ENCODE results near the gene DPCD. TPM values are rescaled to one million over a fixed set of nuclear protein-coding genes. Genes with fewer than 3 reads are reported as not detected.

DPCD gene
- total and polyA plus RNA-seq, 9 donors = 12.9 to 48.3 (median 19.8) TPM

DNA sequence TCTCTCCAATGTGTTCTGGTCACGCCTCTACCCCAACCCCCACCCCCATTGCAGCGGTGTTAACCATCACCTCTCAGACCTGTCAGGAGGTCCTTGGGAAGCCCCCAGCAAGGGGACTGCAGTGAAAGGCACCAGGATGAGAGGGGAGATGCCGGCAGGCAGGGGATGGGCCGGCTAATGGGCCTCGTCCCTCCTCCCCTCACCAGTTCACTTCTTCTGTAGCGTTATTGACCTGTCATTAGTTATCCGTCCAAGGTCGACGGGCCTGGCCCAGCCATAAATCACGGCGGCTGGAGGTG, 18.8 kb upstream of the DPCD start:
- DNase-seq = no peak
- no peak overlapping the region for H3K27ac ChIP-seq
- H3K36me3 ChIP-seq = no peaks in the 10 kb centered on the region
- peaks cover 6% of the 10 kb centered on the region for H3K4me1 ChIP-seq (ENCODE audit: insufficient read depth)
- no peak overlapping the region for H3K4me3 ChIP-seq
- intact Hi-C loops (cut with DNase I) = loop anchor here in 2 of 4 donors (2.0 to 10.0 kb wide), 2 partner anchors 294 to 354 kb away; no protein-coding TSS in a partner anchor
- peaks cover 3% of the 10 kb centered on the region for H3K27me3 ChIP-seq
- no peaks in the 10 kb centered on the region for H3K9me3 ChIP-seq
- WGBS, 3 donors = 4 to 6% (median 4%) methylated on average over 11 of the region's 11 CpGs
- TF ChIP-seq EP300 (IDR thresholded peaks at IDR 0.05) (no peak), POLR2A (IDR thresholded peaks at IDR 0.05) (no peak)
- TF ChIP-seq, protein P1, sequence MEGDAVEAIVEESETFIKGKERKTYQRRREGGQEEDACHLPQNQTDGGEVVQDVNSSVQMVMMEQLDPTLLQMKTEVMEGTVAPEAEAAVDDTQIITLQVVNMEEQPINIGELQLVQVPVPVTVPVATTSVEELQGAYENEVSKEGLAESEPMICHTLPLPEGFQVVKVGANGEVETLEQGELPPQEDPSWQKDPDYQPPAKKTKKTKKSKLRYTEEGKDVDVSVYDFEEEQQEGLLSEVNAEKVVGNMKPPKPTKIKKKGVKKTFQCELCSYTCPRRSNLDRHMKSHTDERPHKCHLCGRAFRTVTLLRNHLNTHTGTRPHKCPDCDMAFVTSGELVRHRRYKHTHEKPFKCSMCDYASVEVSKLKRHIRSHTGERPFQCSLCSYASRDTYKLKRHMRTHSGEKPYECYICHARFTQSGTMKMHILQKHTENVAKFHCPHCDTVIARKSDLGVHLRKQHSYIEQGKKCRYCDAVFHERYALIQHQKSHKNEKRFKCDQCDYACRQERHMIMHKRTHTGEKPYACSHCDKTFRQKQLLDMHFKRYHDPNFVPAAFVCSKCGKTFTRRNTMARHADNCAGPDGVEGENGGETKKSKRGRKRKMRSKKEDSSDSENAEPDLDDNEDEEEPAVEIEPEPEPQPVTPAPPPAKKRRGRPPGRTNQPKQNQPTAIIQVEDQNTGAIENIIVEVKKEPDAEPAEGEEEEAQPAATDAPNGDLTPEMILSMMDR (IDR thresholded peaks at IDR 0.05) = no peak

DNA sequence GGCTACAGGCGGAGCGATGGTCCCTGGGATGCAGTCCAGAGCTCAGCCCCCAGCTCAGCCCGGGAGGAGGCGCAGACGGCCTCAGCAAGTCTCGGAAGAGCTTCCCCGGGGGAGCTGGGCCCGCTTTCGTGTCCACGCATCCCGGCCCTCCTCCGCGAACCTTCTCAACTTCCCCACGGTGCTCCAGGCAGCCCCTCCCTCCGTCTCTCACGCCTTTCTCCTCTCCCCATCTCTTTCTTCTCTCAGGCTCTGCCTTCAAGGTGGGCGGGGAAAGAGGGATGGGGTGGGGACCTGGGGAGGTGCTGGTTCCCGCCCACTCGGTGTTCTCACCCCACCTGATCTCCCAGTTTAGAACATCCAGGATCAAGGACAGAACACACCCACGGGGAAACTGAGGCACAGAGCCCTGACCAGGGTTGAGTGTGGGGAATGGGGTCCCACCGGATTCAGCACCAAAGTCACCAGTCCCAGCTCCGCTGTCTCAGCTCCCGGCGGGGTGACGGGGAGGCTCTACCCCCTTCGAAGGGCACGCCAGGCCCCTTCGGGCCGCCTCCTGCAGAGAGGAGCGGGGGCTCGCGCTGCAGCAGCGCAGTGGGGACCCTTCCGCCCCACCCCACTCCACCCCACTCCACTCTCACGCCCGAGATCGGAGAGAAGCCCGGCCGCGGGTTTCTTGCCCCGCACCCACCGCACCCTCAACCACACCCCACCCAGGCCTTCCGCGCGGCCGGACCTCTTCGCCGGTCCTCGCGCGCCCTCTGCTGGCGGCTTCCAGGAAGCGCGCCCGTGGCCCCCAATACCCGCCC, 18.3 kb upstream of the DPCD start:
- WGBS, 3 donors = 0 to 1% (median 1%) methylated on average over 49 to 56 of the region's 56 CpGs
- Histone ChIP-seq H3K27ac (no peak overlapping the region), H3K9me3 (no peaks in the 10 kb centered on the region), H3K36me3 (no peaks in the 10 kb centered on the region), H3K4me1 (ENCODE audit: insufficient read depth) (peaks cover 6% of the 10 kb centered on the region), H3K27me3 (peaks cover 3% of the 10 kb centered on the region), H3K4me3 (peak overlapping the region; percentile 35)
- peak; percentile 70 to 85 (median 80) for DNase-seq
- intact Hi-C loops (cut with DNase I) = loop anchor here (1.0 to 10.0 kb wide), 3 partner anchors 295 to 358 kb away; no protein-coding TSS in a partner anchor
- no peak for TF ChIP-seq EP300 (IDR thresholded peaks at IDR 0.05)
- TF ChIP-seq, protein P1 (IDR thresholded peaks at IDR 0.05) = peak; percentile 60 to 92 (median 70)
- no peak for TF ChIP-seq POLR2A (IDR thresholded peaks at IDR 0.05)

DNA sequence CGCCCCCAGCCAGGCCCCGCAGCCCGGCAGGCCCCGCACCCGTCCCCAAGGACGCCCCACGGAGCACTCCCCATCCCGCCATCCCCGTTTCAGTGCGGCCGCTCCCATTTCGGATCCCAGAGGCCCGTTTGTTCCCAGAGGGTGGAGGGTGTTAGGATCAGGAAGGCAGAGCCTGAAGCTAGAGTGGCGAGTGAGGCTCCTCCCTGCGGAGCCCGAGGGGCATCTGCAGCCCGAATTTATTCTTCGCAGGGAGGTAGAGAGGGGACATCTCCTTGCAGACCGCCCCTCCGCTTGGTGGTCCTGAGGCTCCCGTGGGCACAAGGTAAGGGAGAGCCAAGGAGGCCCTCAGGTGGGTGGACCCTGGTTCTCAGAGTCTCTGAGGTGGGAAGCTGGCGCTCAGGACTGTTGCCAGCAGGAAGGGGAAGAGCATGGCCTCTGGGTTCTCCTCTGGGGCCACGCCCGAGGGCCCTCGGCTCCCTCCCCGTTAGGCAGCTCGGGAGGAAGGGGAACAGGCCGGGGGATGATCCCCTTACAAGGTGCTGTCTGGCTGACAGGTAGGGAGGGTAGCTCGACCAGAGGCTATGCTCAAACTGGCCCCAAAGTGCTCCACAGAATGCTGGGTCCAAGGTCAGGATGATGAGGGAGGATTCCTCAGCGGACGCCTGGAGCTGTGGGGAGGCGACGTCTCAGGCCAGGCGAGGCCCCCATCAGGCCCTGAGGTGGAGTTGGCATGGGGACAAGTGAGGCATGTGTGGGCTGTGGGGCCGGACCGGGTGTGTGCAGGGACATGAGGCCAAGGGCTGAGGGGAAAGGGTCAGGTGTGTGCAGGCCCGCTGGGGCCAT, 17.5 kb upstream of the DPCD start:
- Histone ChIP-seq H3K36me3 (no peaks in the 10 kb centered on the region), H3K9me3 (no peaks in the 10 kb centered on the region), H3K27ac (no peak overlapping the region), H3K27me3 (peaks cover 3% of the 10 kb centered on the region), H3K4me1 (ENCODE audit: insufficient read depth) (peaks cover 6% of the 10 kb centered on the region), H3K4me3 (peak overlapping the region; percentile 35)
- TF ChIP-seq EP300 (IDR thresholded peaks at IDR 0.05) = no peak
- TF ChIP-seq, protein P1 (IDR thresholded peaks at IDR 0.05) = no peak
- TF ChIP-seq POLR2A (IDR thresholded peaks at IDR 0.05) = no peak
- peak in 2 of 5 donors; percentile 15 to 40 for DNase-seq
- intact Hi-C loops (cut with DNase I) = loop anchor here in 3 of 4 donors (1.0 to 2.0 kb wide), 2 partner anchors 356 to 358 kb away; no protein-coding TSS in a partner anchor
- 2 to 3% (median 3%) methylated on average over 25 to 37 of the region's 37 CpGs for WGBS, 3 donors

DNA sequence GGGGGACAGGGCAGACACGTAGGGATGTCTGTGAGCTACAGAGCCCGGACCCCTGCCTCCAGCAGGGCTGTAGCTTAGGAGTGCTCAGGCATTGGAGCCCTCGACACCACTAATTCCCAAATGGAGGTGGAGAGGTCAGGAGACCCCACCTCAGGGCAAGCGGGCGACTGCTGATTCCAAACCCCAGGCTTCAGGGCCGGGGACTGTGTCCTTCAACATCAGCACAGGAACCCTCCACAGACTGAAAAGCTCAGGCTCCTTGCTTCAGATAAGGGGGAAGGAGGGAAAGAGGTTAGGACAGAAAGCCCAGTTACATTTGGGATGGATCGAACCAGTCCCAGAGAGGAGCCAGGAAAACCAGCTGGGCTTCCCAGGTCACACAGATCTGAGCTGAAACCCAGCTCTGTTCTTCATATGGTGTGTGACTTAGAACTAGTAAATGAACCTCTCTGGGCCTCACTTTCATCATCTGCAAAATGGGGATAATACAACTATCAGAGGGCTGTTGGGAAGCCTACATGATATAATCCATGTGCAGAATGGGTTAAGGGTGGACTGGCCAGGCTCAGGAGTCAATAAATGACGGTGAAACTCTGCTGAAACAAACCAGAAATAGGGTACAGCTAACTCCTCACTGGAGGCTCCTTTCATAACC, 16.7 kb upstream of the DPCD start:
- no peaks in the 10 kb centered on the region for H3K36me3 ChIP-seq
- peaks cover 3% of the 10 kb centered on the region for H3K27me3 ChIP-seq
- 31 to 37% (median 32%) methylated on average over 8 of the region's 8 CpGs for WGBS, 3 donors
- H3K4me1 ChIP-seq (ENCODE audit: insufficient read depth) = peaks cover 6% of the 10 kb centered on the region
- intact Hi-C loops (cut with DNase I) = loop anchor here in 2 of 4 donors (2.0 kb wide), 1 partner anchor 357 kb away; no protein-coding TSS in a partner anchor
- no peaks in the 10 kb centered on the region for H3K9me3 ChIP-seq
- TF ChIP-seq POLR2A (IDR thresholded peaks at IDR 0.05) = no peak
- TF ChIP-seq, protein P1 (IDR thresholded peaks at IDR 0.05) = no peak
- no peak for TF ChIP-seq EP300 (IDR thresholded peaks at IDR 0.05)
- no peak overlapping the region for H3K4me3 ChIP-seq
- DNase-seq = no peak
- H3K27ac ChIP-seq = no peak overlapping the region

All from ovary (tissue), 9 donors.